SK-N-MC (cell line): ENCODE measurements around the gene KRT15.

Source experiments
- DNase-seq: peaks from one replicate; pipeline ENCODE4 v3.0.0-alpha.2; 2011; ENCODE audit warnings: low read depth, low spot score
- H3K27ac ChIP-seq: fragments of 200-600 bp; sonication (generic); 2 replicates; pipeline ENCODE4 v1.5.1; 2016; ENCODE audit warnings: mixed run types
- H3K36me3 ChIP-seq: fragments of 200-600 bp; sonication (generic); 2 replicates; pipeline ENCODE4 v1.6.1; 2017; ENCODE audit warnings: antibody characterized with exemption, low read length, mixed read lengths; ENCODE audit not compliant: insufficient read depth
- H3K4me3 ChIP-seq: fragments of 200-600 bp; sonication (generic); 2 replicates; pipeline ENCODE4 v1.5.1; 2016
- H3K9ac ChIP-seq: fragments of 200-600 bp; sonication (generic); 2 replicates; pipeline ENCODE4 v1.8.0; 2017; ENCODE audit warnings: mixed run types, mixed read lengths; ENCODE audit not compliant: insufficient read length
- H3K9me3 ChIP-seq: fragments of 200-600 bp; sonication (generic); 2 replicates; pipeline ENCODE4 v1.6.1; 2017; ENCODE audit warnings: low read depth, mild to moderate bottlenecking, antibody characterized with exemption, low read length, moderate library complexity, mixed read lengths
- EZH2 ChIP-seq: fragments of 200-600 bp; sonication (generic); IDR thresholded peaks from one replicate; pipeline ENCODE4 v1.6.1; 2017; ENCODE audit warnings: antibody characterized with exemption
- FOXP2 ChIP-seq: optimal IDR thresholded peaks from 2 replicates; pipeline ENCODE3; 2011; ENCODE audit warnings: mild to moderate bottlenecking, moderate library complexity; ENCODE audit not compliant: insufficient read depth; ENCODE audit errors: extremely low read length, control extremely low read depth
- POLR2AphosphoS5 ChIP-seq: IDR thresholded peaks from 2 replicates; pipeline ENCODE4 v1.6.1; 2012; ENCODE audit warnings: mild to moderate bottlenecking, low read depth, low read length, borderline replicate concordance

The KRT15 gene

GRCh38 chr17:41476866-41477815 is 41.5 kb downstream of the KRT15 start:
- no peaks in the 10 kb centered on the region for H3K36me3 ChIP-seq
- DNase-seq, result no peak
- TF ChIP-seq POLR2AphosphoS5 (no peak), EZH2 (no peak), FOXP2 (no peak)
- no peaks in the 10 kb centered on the region for H3K9me3 ChIP-seq
- no peak overlapping the region for H3K9ac ChIP-seq
- no peak overlapping the region for H3K27ac ChIP-seq
- no peak overlapping the region for H3K4me3 ChIP-seq

GRCh38 chr17:41475421-41475820 is 43.3 kb downstream of the KRT15 start:
- H3K27ac ChIP-seq, result no peak overlapping the region
- H3K9ac ChIP-seq, result no peak overlapping the region
- TF ChIP-seq EZH2 (no peak), POLR2AphosphoS5 (no peak), FOXP2 (no peak)
- no peaks in the 10 kb centered on the region for H3K36me3 ChIP-seq
- H3K4me3 ChIP-seq, result no peak overlapping the region
- H3K9me3 ChIP-seq, result no peaks in the 10 kb centered on the region
- DNase-seq, result no peak

- H3K27ac ChIP-seq, result no peak overlapping the region
- no peaks in the 10 kb centered on the region for H3K9me3 ChIP-seq
- H3K9ac ChIP-seq, result no peak overlapping the region
- H3K4me3 ChIP-seq, result no peak overlapping the region
- no peak for TF ChIP-seq POLR2AphosphoS5
- no peak for TF ChIP-seq FOXP2
- no peak for TF ChIP-seq EZH2
- DNase-seq, result no peak
- H3K36me3 ChIP-seq, result no peaks in the 10 kb centered on the region
Measured at GRCh38 chr17:41474863-41475262, 43.8 kb downstream of the KRT15 start.

GRCh38 chr17:41468346-41468745 is 50.3 kb downstream of the KRT15 start:
- no peak for TF ChIP-seq FOXP2
- no peak for TF ChIP-seq POLR2AphosphoS5
- no peak for TF ChIP-seq EZH2
- Histone ChIP-seq H3K4me3 (no peak overlapping the region), H3K9ac (no peak overlapping the region), H3K36me3 (no peaks in the 10 kb centered on the region), H3K27ac (no peak overlapping the region), H3K9me3 (0 out of 2 replicates have a peak, but pooled peaks cover 5% of the 10 kb centered on the region)
- no peak for DNase-seq

- DNase-seq, result no peak
- H3K4me3 ChIP-seq, result no peak overlapping the region
- no peak overlapping the region for H3K27ac ChIP-seq
- H3K36me3 ChIP-seq, result no peaks in the 10 kb centered on the region
- no peak overlapping the region for H3K9ac ChIP-seq
- H3K9me3 ChIP-seq, result 0 out of 2 replicates have a peak, but pooled peaks cover 5% of the 10 kb centered on the region
- TF ChIP-seq EZH2, result no peak
- no peak for TF ChIP-seq POLR2AphosphoS5
- TF ChIP-seq FOXP2, result no peak
Measured at GRCh38 chr17:41467561-41467960, 51.1 kb downstream of the KRT15 start.

- H3K9ac ChIP-seq, result no peak within 1 kb of the TSS
- DNase-seq, result no peak
- H3K4me3 ChIP-seq, result no peak within 1 kb of the TSS
- TF ChIP-seq EZH2, result no peak
- TF ChIP-seq FOXP2, result no peak
- TF ChIP-seq POLR2AphosphoS5, result no peak
- H3K9me3 ChIP-seq, result 0 out of 2 replicates have a peak, but pooled peaks cover 5% of the 10 kb centered on the region
- H3K27ac ChIP-seq, result no peak within 1 kb of the TSS
- H3K36me3 ChIP-seq, result no peaks in the 10 kb centered on the region
Measured at GRCh38 chr17:41466988-41467387, 51.7 kb downstream of the KRT15 start, which contains the start of gene KRT32. Gene KRT32, minus strand, starts transcription at chr17:41467386. Its CDS starts 61 bp downstream, at chr17:41467325.

GRCh38 chr17:41464682-41465081 is 54.0 kb downstream of the KRT15 start:
- no peak for DNase-seq
- H3K9ac ChIP-seq, result no peak overlapping the region

GRCh38 chr17:41464173-41464572 is 54.5 kb downstream of the KRT15 start:
- Histone ChIP-seq H3K4me3 (no peak overlapping the region), H3K9ac (no peak overlapping the region), H3K27ac (no peak overlapping the region), H3K9me3 (0 out of 2 replicates have a peak, but pooled peaks cover 5% of the 10 kb centered on the region), H3K36me3 (no peaks in the 10 kb centered on the region)
- no peak for TF ChIP-seq POLR2AphosphoS5
- TF ChIP-seq EZH2, result no peak
- no peak for TF ChIP-seq FOXP2
- no peak for DNase-seq

More at GRCh38 chr17:41464682-41465081, 54.0 kb downstream of the KRT15 start:
- H3K9me3 ChIP-seq, result 0 out of 2 replicates have a peak, but pooled peaks cover 5% of the 10 kb centered on the region
- no peak overlapping the region for H3K27ac ChIP-seq
- no peaks in the 10 kb centered on the region for H3K36me3 ChIP-seq
- TF ChIP-seq EZH2 (no peak), FOXP2 (no peak), POLR2AphosphoS5 (no peak)
- no peak overlapping the region for H3K4me3 ChIP-seq

- Histone ChIP-seq H3K4me3 (no peak overlapping the region), H3K9ac (no peak overlapping the region), H3K36me3 (no peaks in the 10 kb centered on the region), H3K9me3 (0 out of 2 replicates have a peak, but pooled peaks cover 5% of the 10 kb centered on the region), H3K27ac (no peak overlapping the region)
- no peak for TF ChIP-seq FOXP2
- no peak for TF ChIP-seq POLR2AphosphoS5
- no peak for TF ChIP-seq EZH2
- no peak for DNase-seq
Measured at GRCh38 chr17:41463746-41464145, 54.9 kb downstream of the KRT15 start.
